ENCODE data around the gene RBM33. TPM values are rescaled to one million over a fixed set of nuclear protein-coding genes. Genes with fewer than 3 reads are reported as not detected.

Gene RBM33
- total and polyA plus RNA-seq, 10 of the 15 experiments (the other 5 are each of a cell fraction or from before 2014, with no cell fraction given): 4.7 to 67.2 (median 24.3) TPM

DNA sequence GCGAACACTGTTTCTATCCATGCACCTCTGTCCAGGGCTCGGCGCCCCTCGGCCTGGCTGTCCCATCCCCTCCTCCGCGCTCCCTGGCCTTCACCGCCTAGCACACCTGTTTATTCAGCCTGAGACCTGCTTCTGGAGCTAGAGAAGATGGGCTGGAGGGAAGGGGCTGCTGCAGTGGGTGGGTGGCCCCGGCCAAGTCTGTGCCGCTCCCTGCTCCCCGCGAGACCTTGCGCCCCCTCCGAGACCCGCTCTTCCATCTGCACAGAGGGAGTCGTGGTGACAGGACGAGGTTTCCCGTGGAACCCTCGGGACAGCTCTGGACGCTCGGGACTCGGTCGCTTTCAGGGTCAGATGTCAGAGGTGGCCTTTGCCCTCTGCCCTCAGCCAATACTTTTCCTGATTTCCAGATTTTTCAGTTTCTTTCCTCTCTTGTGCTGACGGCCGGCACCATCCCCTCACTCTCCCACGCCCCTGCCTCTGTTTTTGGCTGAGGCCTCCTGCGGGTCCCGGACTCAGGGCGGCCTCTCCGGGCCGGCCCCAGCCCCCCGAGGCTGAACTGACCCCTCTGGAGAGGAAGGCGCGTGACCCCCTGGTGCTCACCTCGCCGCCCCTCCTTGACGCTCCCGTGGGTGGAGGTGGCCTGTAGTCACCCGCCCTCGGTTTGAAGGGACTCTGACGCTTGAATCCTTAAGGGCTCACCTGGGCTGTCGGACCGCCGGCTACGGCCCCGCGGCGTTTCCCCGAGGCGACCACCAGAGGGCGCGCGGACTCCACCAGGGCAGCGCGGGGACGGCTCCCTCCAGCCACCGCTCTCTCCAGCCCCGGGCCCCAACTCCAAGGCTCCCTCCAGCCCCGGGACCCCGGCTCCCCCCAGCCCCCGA is 152.2 kb downstream of the RBM33 start (continued):
- no peak for TF ChIP-seq ELK1 (IDR thresholded peaks at IDR 0.05; ENCODE audit: low read depth, low read length)

DNA sequence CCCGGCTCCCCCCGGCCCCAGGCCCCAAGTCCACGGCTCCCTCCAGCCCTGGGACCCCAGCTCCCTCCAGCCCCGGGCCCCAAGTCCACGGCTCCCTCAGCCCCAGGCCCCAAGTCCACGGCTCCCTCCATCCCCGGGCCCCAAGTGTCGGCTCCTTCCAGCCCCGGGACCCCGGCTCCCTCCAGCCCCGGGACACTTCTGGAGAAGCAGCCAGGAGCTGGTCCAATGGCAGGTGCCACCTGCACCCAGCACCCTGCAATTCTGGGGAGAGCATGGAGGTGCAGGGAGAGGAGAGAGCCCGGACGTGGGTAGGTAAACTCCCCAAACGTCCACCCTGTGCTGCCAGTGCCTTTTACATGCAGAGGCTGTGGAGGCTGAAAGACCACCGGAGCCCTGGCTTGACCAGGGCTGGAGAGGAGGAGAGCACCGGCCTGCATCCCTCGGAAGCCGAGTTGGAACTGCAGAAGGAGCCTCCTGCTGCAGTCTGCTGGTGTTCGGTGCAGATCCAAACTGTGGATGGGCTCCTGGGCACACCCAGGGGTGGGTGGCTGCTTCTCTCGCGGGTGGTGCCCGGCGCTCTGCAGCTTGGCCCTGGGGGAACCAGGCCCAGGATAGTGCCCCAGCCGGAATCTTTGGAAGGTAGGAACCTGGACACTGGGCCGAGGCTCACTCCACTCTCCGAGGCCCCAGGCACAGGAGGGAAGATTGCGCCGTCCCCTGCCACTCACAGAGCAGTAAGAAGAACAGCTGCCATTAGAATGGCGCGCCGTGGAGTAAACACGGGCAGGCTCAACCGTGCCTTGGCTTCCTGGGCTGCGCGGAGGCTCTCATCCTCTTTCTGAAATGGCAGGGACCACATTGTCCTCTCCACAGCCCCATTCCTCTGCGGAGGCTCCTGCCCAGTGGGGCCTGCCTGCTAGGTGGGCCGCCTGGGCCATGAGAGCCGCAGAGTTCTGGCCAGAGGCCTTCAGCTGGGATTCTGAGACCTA is 153.1 kb downstream of the RBM33 start:
- Histone ChIP-seq H3K9ac (ENCODE audit: control insufficient read depth, insufficient read depth, low read length) (no peak overlapping the region), H3K4me1 (ENCODE audit: control insufficient read depth, insufficient read depth, low read length) (no peaks in the 10 kb centered on the region), H3K79me2 (ENCODE audit: control insufficient read depth, insufficient read depth, low read length) (no peaks in the 10 kb centered on the region), H3K9me3 (replicated peaks; ENCODE audit: control insufficient read depth, insufficient read depth, low read length) (no peaks in the 10 kb centered on the region), H2AFZ (ENCODE audit: control insufficient read depth, low read depth, low read length) (no peak overlapping the region), H3K27ac (ENCODE audit: control insufficient read depth, insufficient read depth) (no peak overlapping the region), H3K36me3 (ENCODE audit: control insufficient read depth in 2 of 2, insufficient read depth in 2 of 2, low read length in 1 of 2) (no peaks in the 10 kb centered on the region), H3K27me3 (replicated peaks in 1 of 2; ENCODE audit: control insufficient read depth in 2 of 2, insufficient read depth in 2 of 2, low read length in 1 of 2) (peaks cover 0 to 3% of the 10 kb centered on the region in 2 experiments; a peak in 3 of 4 replicates), H3K4me2 (ENCODE audit: control insufficient read depth, insufficient read depth) (no peak overlapping the region), H4K20me1 (ENCODE audit: control insufficient read depth, insufficient read depth) (no peaks in the 10 kb centered on the region), H3K4me3 (no peak overlapping the region)
- intact Hi-C loops (cut with micrococcal nuclease; ENCODE audit: unreplicated experiment): loop anchor here (5.0 kb wide), 1 partner anchor 1020 kb away; no protein-coding TSS in a partner anchor
- ChIA-PET POLR2A (no interaction called here), CTCF (interaction anchor here (1.5 kb wide), 1 partner anchor 1026 kb away, joined by 3 read pairs; no protein-coding TSS in a partner anchor), SMC1A (ENCODE audit: uncharacterized antibody, unreplicated experiment) (no interaction called here), RAD21 (ENCODE audit: unreplicated experiment) (interaction anchor here (0.6 kb wide), 1 partner anchor 24 kb away, joined by 3 read pairs; no protein-coding TSS in a partner anchor)
- DNase-seq (ENCODE audit: low read depth, low spot score) (no peak), FAIRE-seq (no peak), ATAC-seq (peak; percentile 43)
- BruUV-seq (replicated peaks): no TSS peak
- WGBS (ENCODE audit: insufficient coverage, insufficient replicate concordance, low lambda C conversion rate, missing lambda C conversion rate): 65% methylated on average over 32 of the region's 38 CpGs
- in situ Hi-C loops (cut with MboI): loop anchor here (5.0 kb wide), 1 partner anchor 1025 kb away; no protein-coding TSS in a partner anchor
- no peak for TF ChIP-seq ZSCAN29 (IDR thresholded peaks at IDR 0.05)
- no peak for TF ChIP-seq ZNF592 (IDR thresholded peaks at IDR 0.05)
- TF ChIP-seq CBX5 (IDR thresholded peaks at IDR 0.05; ENCODE audit: low read depth): no peak
- no peak for TF ChIP-seq POLR2A (IDR thresholded peaks at IDR 0.05; ENCODE audit: low read depth, low read length)
- TF ChIP-seq, protein P1, sequence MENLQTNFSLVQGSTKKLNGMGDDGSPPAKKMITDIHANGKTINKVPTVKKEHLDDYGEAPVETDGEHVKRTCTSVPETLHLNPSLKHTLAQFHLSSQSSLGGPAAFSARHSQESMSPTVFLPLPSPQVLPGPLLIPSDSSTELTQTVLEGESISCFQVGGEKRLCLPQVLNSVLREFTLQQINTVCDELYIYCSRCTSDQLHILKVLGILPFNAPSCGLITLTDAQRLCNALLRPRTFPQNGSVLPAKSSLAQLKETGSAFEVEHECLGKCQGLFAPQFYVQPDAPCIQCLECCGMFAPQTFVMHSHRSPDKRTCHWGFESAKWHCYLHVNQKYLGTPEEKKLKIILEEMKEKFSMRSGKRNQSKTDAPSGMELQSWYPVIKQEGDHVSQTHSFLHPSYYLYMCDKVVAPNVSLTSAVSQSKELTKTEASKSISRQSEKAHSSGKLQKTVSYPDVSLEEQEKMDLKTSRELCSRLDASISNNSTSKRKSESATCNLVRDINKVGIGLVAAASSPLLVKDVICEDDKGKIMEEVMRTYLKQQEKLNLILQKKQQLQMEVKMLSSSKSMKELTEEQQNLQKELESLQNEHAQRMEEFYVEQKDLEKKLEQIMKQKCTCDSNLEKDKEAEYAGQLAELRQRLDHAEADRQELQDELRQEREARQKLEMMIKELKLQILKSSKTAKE (IDR thresholded peaks at IDR 0.05; ENCODE audit: low read depth, poor library complexity, severe bottlenecking): no peak
- TF ChIP-seq NR2F1 (conservative IDR thresholded peaks at IDR 0.05): no peak
- TF ChIP-seq ZNF207 (IDR thresholded peaks at IDR 0.05; ENCODE audit: borderline replicate concordance): no peak
